GM12891 (cell line): ENCODE results near the gene LRRC37A.
A peak's percentile ranks its signal among the peaks of the same experiment; 100 is the strongest.
"Not testable (repeated sequence)": the region's sequence is repeated elsewhere in the genome, so short reads cannot be mapped to it uniquely, and the experiment has no call there.

Experiments used
- DNase-seq: peaks from one replicate; pipeline ENCODE4 v3.0.0; 2011; ENCODE audit warnings: low spot score; ENCODE audit not compliant: insufficient read length
- FAIRE-seq: peaks from 2 replicates; lab custom pipeline; 2011; peaks lifted over from hg19 to GRCh38; lab: Jason Lieb, UNC
- PAX5 ChIP-seq: IDR thresholded peaks from 2 replicates; pipeline ENCODE4 v1.6.1; 2011; ENCODE audit warnings: low read length, moderate library complexity, mild to moderate bottlenecking; ENCODE audit not compliant: insufficient read depth, severe bottlenecking
- POLR2A ChIP-seq: IDR thresholded peaks from 2 replicates; pipeline ENCODE4 v1.6.1; 2011; ENCODE audit warnings: low read depth, low read length, control low read depth
- POLR2AphosphoS5 ChIP-seq: IDR thresholded peaks from 2 replicates; pipeline ENCODE4 v1.6.1; 2011; ENCODE audit warnings: low read depth, low read length, control low read depth
- POU2F2 ChIP-seq: IDR thresholded peaks from 2 replicates; pipeline ENCODE4 v1.6.1; 2011; ENCODE audit warnings: low read depth, mild to moderate bottlenecking, control low read depth, low read length, moderate library complexity
- SPI1 ChIP-seq: IDR thresholded peaks from 2 replicates; pipeline ENCODE4 v1.6.1; 2011; ENCODE audit warnings: low read depth, low read length, control low read depth
- TAF1 ChIP-seq: IDR thresholded peaks from 2 replicates; pipeline ENCODE4 v1.6.1; 2011; ENCODE audit warnings: low read depth, low read length, control low read depth

Gene LRRC37A

DNA sequence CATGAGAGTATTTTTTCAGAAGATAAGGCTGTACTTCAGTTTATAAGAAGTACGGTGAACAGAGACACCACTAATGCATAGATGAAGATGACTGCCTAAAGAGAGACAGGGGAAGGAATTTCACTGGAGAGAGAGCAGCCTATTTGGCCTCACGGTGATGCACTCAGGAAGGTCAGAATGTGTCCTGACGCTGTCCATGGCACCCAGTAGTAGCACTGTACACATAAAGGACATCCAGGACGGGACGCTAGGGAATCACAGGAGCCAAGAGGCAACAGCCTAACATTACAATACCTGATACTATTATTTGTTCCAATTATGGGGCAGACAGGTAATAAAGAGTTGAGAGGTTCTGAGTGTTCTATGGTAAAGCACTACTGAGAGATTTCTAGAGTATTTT, 24.9 kb upstream of the LRRC37A start:
- DNase-seq, result no peak
- TF ChIP-seq SPI1 (no peak), POU2F2 (no peak), TAF1 (no peak), POLR2AphosphoS5 (no peak), POLR2A (no peak), PAX5 (no peak)

DNA sequence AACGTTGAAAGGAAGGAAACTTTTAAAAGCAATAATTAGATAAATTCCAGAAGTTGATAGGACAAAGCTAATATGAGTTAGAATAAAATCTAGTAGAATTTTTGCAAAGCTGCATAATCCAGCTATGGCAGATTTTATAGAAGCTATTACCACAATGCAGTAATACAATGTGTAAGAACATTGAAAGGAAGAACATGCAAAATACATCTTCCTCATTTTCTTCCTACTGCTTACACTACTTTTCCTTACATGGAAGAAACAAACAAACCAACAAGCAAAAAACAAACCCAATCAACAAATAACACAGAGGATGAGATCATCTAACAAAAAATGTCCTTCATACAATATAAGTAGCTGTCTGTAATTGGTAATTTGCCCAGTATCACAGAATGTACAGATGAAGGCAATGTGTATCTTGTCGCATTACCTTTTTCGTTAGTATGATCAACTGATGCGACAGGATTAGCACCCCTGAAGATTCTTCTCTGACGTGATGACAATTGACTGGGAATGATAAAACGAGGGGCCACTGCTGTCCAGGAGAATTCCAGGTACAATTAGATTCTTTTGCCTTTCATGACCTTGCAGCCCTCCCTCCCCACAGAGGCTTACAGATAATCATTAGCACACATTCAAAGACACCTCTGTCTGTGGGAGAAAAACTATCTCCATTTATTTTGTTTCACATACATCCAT, 21.2 kb upstream of the LRRC37A start:
- TF ChIP-seq POU2F2 (no peak), SPI1 (no peak), POLR2AphosphoS5 (no peak), PAX5 (no peak), TAF1 (no peak), POLR2A (no peak)
- peak; percentile 60 for FAIRE-seq
- DNase-seq, result no peak

More for the DNA sequence above, 24.9 kb upstream of the LRRC37A start:
- FAIRE-seq, result no peak

DNA sequence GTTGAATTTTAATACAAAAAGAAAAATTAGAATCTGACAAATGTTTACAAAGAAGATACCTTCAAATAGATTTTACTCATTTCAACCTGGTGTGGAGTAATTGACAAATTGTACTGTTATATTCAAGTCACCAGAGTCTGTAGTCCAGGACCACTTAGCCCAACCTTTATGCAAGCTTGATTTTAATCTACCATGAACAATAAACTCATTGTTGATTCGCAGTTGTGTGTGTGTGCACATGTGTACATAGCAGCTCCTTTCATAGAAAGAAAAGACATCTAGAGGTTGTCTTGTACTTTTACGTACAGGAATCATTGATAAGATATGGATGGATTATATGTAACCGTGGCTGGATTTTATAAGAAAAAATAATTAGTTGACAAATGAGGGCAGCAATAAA, 20.7 kb upstream of the LRRC37A start:
- TF ChIP-seq TAF1 (no peak), SPI1 (no peak), POLR2A (no peak), POLR2AphosphoS5 (no peak), POU2F2 (no peak), PAX5 (no peak)
- FAIRE-seq, result no peak
- no peak for DNase-seq

DNA sequence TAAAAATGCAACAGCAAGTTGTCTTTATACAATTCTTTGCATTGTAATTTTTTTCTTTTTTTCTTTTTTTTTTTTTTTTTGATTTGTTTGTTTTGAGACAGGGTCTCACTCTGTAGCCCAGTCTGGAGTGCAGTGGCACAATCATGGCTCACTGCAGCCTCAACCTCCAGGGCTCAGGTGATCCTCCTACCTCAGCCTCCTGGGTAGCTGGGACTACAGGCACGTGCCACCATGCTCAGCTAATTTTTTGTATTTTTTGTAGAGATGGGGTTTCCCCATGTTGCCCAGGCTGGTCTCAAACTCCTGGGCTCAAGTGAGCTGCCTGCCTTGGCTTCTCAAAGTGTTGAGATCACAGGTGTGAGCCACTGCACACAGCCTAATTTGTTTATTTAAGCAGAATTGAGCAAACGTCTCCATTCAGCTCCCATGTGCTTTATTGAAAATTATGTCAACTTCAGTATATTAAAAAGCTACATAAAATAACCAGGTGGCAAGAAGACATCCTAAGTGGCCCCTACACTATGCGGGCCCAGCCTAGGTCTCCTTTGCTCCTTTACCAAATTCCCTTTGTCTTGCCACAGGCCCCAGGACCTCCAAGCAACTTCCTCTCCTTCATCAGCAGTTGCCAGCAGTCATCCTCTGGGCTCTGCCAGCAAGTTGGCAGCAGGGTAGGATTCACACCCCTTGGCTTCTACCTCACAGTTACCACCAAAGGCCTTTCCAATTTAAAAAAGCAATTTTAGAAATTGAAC, 18.0 kb upstream of the LRRC37A start:
- FAIRE-seq, DNase-seq: not testable (repeated sequence)

DNA sequence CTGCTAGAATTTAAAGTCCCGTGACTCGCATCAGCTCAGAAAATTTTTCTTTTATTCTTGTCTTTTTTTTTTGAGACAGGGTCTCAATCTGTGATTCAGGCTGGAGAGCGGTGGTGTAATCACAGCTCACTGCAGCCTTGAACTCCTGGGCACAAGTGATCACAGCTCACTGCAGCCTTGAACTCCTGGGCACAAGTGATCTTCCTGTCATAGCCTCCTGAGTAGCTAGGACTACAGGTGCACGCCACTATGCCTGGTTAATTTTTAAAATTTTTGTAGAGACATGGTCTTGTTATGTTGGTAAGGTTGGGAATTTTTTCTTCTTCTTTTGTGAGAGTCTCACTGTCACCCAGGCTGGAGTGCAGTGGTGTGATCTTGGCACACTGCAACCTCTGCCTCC, 13.6 kb upstream of the LRRC37A start:
- DNase-seq, FAIRE-seq: not testable (repeated sequence)

DNA sequence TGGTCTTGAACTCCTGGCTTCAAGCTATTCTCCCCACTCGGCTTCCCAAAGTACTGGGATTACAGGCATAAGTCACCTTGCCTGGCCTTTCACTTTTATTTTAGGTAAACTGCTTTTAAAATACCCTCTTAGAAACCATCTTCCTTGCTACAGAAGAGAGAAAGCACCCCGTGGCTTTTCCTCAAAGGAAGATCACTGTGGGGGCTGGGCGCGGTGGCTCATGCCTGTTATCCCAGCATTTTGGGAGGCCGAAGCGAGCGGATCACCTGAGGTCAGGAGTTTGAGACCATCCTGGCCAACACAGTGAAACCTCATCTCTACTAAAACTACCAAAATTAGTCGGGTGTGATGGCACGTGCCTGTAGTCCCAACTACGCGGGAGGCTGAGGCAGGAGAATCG, 12.3 kb upstream of the LRRC37A start:
- not testable (repeated sequence) for FAIRE-seq, DNase-seq

DNA sequence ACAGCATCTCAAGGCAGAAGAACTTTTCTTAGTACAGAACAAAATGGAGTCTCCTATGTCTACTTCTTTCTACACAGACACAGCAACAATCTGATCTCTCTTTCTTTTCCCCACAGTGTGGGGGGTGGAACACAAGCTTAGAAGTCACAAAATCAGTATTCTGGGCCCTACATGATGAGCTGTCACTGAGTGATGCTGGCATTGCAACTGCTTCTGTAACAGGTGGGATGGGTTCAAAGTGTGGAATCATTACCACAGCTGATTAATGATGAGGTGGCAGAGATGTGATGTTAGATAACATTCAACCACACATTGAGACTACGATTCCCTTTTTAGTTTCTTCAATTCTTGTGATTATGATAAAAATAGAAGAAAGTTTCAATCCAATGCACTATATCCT, 10.5 kb upstream of the LRRC37A start:
- FAIRE-seq, DNase-seq: not testable (repeated sequence)

DNA sequence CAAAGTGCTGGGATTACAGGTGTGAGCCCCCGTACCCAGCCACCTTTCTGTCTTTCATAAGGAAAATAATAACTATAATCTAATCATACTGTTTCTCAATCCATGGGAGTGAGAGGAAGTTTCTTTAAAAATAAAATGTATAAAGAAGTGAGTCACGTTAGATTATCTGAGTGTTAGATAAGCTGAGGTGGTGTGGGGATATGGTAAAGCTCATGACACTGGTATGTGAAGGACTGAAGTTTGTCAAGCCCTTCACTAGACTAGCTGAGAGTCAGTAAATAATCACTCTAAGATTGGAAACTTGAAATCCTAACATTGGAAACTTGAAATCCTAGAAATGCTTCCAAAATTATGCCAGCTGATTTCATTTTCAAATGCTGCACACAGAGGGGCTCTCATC, 9.4 kb upstream of the LRRC37A start:
- not testable (repeated sequence) for DNase-seq, FAIRE-seq

DNA sequence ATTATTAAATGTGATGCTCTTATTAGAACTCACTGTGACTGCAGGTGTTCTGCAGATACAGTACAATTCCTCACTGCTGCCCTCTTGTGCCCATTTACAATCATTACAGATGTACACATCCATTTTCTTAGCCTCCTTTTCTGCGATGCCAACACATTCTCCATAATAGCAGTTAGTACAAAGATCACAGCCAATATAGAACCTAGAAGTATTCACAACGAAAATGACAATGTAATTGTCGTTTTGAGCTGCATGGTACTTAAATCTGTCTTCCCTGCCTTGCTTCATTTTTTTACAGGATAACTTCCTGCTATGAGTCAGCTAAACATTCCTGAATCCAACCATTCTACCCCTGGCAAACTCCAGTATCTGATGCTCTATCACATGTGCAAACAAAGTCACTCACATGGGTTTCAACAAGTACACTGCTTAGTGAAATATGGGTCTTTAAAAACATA, 8.1 kb upstream of the LRRC37A start:
- FAIRE-seq, result peak; percentile 93
- DNase-seq, result not testable (repeated sequence)

DNA sequence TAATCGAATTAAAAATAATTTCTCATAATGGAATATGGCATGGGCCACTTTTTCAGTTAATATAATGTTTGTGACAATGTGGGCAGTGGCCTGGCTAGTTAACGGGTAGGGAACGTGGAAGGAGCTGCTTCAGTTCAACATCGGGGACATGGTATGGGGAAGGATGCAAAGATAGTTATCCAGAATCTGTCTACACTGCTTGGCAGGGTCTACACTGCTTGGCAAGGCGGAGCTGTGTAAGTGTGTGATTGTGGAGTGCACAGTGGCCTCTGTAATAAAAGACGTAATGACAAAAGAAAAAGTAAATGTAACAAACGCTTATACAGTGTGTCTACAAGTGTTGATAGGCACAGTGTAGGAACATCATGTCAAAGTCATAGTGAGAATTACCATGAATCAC, 7.3 kb upstream of the LRRC37A start:
- DNase-seq, result not testable (repeated sequence)
- FAIRE-seq, result peak; percentile 40

DNA sequence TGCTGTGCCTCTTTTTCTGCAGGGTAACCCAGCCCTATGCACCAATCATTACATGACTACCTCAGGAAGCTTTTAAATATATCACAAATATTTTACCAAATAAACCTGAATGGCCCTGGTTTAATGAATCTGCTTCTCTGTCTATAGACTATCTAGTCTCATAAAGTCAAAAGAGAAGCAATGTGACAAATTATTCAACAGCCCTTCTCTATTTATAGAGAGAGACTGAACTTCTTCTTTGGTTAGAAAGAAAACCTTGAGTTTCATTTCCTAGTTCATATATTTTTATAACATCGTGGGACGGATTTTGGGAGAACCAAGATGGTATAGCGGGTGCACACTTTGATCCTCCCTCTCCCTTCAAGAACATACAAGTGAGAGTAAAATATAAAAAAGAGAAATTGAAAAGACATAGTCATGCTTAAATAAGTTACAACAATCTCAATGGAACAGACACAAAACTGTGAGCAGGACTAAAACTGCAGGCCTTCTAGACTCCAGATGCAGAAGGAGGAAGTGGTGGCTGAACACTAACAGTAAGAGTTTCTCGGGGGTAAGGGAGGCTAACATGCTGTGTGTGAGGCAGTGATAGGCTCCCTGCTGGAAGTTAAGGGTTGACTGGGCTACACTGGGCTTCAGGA, 3.9 kb upstream of the LRRC37A start:
- TF ChIP-seq POLR2A, result peak; percentile 56; the same call in 1 of the 2 replicates
- peak; percentile 87 for TF ChIP-seq SPI1
- DNase-seq, result peak; percentile 46
- peak; percentile 97 for FAIRE-seq

DNA sequence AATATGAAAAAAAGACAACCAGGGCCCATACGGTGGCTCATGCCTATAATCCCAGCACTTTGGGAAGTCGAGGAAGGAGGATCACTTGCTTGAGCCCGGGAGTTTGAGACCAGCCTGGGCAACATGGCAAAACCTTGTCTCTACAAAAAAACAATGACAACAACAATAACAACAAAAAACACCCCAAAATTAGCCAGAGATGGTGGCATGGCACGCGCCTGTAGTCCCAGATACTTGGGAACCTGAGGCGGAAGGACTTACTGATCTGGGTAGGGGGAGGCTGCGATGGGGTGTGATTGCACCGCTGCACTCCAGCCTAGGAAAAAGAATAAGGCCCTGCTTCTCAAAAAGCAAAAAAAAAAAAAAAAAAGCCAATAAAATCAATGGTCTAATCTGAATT, 3.3 kb upstream of the LRRC37A start:
- not testable (repeated sequence) for DNase-seq, FAIRE-seq

DNA sequence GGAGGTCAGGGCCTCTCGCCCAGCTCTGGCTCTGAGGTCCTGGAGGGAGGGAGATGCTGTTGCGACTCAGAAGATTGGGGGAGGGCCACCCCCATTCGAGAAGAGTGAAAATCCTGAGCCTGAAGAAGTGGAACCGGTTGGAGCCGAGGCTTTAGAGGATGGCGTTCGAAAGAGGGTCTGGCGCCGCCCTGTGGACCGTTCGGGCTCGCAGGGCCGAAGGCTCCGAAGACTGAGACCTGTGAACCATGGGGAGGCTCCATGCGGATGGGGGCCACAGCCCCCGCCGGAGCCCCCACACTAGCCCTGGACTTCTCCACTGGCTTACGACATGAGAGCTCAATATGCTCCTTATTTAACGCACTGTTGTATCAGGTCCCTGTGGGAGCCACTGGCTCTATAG, 46.3 kb downstream of the LRRC37A start:
- not testable (repeated sequence) for DNase-seq, FAIRE-seq

DNA sequence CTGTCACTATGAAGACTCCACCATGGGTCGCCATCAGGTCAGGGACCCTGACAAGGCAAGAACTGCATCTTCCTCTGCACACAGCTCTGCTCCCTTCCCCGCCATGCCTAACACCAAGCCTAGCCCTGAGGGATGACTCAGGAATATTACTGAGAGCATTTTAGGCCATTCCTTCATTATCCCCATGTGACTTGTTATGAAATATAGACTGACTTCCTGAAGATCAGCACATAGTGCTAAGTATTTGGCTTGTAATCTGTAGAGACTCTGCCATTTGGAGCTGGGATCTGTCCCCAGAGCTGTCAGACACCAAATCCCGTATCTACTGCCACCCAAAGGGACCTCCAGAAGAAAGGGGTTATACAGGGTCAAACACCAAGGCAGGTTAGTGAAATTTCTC, 47.2 kb downstream of the LRRC37A start:
- not testable (repeated sequence) for FAIRE-seq, DNase-seq

DNA sequence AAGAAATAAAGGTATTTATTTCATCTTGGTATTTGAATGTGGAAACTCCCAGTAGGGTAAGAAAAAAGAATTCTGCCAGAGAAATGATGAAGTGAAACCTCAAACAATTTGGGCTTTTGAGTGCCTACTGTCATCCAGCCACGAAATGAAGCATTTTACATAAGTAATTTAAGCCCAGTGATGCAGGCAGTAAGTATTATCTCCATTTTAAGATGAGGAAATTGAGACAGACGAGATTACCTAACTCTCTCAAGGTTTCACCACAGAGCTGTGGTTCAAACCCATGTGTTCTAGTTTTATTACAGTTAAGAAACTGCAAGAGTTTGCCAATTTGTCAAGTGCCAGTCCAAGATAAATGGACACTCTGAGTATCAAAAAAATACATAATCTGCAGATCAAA, 53.4 kb downstream of the LRRC37A start:
- not testable (repeated sequence) for DNase-seq
- FAIRE-seq, result peak; percentile 74

DNA sequence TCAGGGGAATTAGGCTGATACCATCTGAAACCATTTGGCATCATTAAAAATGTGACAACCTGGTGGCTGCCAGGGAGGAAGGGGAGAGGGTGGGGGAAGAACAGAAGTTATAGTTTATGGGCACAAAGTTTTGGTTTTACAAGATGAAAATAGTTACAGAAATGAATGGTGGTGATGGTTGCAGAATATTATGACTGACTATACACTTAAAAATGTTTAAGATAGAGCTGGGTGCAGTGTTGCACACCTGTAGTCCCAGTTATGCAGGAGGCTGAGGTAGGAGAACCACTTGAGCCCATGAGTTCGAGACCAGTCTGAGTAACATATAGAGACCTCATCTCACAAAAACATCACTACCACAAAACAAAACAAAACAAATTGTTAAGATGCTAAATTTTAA, 54.1 kb downstream of the LRRC37A start:
- not testable (repeated sequence) for FAIRE-seq, DNase-seq

DNA sequence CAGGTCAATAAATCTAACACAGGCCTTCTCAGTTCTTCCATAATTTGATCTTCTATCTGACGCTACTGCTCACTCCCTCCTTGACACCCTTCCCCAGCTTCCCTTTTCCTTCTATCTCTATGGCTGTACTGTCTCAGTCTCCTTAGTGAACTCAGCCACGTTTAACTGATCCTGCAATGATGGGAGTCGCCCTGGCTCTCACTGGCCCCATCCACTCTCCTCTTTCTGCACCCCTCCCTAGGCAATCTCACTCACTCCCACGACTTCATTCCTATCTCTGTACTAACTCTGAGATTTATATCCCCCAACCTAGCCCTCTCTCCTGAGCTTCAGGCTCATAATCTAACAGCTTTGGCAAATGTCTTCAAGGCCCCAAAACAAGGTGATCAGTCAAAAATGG, 58.9 kb downstream of the LRRC37A start:
- DNase-seq, FAIRE-seq: not testable (repeated sequence)
